CD8-positive, alpha-beta memory T cell (primary cell): Measurements from ENCODE around the gene NOL7. TPM values are rescaled to one million over a fixed set of nuclear protein-coding genes. Genes with fewer than 3 reads are reported as not detected.
A peak's percentile ranks its signal among the peaks of the same experiment; 100 is the strongest.

Experiments
- CTCF ChIA-PET: fragments of 350-600 bp; sonication (Branson Sonifier 250); formaldehyde crosslinking; loops from one replicate; lab custom pipeline; 2021; ENCODE audit warnings: antibody characterized with exemption; lab: Charles Lee
- POLR2A ChIA-PET: fragments of 350-600 bp; sonication (Branson Sonifier 250); formaldehyde crosslinking; loops from one replicate; lab custom pipeline; 2021; ENCODE audit warnings: antibody characterized with exemption; lab: Charles Lee
- DNase-seq, 5 donors: peaks; one replicate each; pipeline versions ENCODE4 v3.0.0 to v3.0.0-alpha.2; 2020 to 2022; ENCODE audit warnings: mixed read lengths in 1 of 5
- H3K27ac ChIP-seq: one replicate; pipeline ENCODE4 v1.7.0; 2013; ENCODE audit warnings: low read depth, mild to moderate bottlenecking, low read length, moderate library complexity
- H3K27me3 ChIP-seq: 2 replicates; pipeline ENCODE4 v1.7.0; 2013; ENCODE audit warnings: low read length, mild to moderate bottlenecking; ENCODE audit not compliant: insufficient read depth, poor library complexity, severe bottlenecking
- H3K36me3 ChIP-seq: 2 replicates; pipeline ENCODE4 v1.7.0; 2013; ENCODE audit warnings: mild to moderate bottlenecking, low read length, moderate library complexity; ENCODE audit not compliant: insufficient read depth
- H3K4me1 ChIP-seq: 2 replicates; pipeline ENCODE4 v1.7.0; 2013; ENCODE audit warnings: mild to moderate bottlenecking, low read length, moderate library complexity; ENCODE audit not compliant: insufficient read depth
- H3K4me3 ChIP-seq: 2 replicates; pipeline ENCODE4 v1.7.0; 2013; ENCODE audit warnings: mild to moderate bottlenecking, low read length
- H3K9me3 ChIP-seq: 2 replicates; pipeline ENCODE4 v1.7.0; 2013; ENCODE audit warnings: mild to moderate bottlenecking, low read length
- H3K27ac Mint-ChIP-seq, 8 donors: one replicate each; pipeline ENCODE4 v1.8.0; 2020 to 2021; ENCODE audit warnings: mixed read lengths in 8 of 8, mild to moderate bottlenecking in 6 of 8, inconsistent platforms in 3 of 8, moderate library complexity in 3 of 8
- H3K27me3 Mint-ChIP-seq, 2 donors: one replicate each; pipeline ENCODE4 v1.8.0; 2020 to 2021; ENCODE audit warnings: mixed read lengths in 2 of 2, mild to moderate bottlenecking in 1 of 2, moderate library complexity in 1 of 2
- H3K36me3 Mint-ChIP-seq, 3 donors: one replicate each; pipeline ENCODE4 v1.8.0; 2020 to 2021; ENCODE audit warnings: mixed read lengths in 3 of 3, inconsistent platforms in 1 of 3, mild to moderate bottlenecking in 1 of 3
- H3K4me1 Mint-ChIP-seq, 3 donors: one replicate each; pipeline ENCODE4 v1.8.0; 2020 to 2021; ENCODE audit warnings: mixed read lengths in 3 of 3, inconsistent platforms in 1 of 3, mild to moderate bottlenecking in 1 of 3
- H3K4me3 Mint-ChIP-seq, 7 donors: one replicate each; pipeline ENCODE4 v1.8.0; 2020 to 2021; ENCODE audit warnings: mixed read lengths in 7 of 7, mild to moderate bottlenecking in 6 of 7, moderate library complexity in 4 of 7, inconsistent platforms in 2 of 7
- H3K9me3 Mint-ChIP-seq, 5 donors: one replicate each; pipeline ENCODE4 v1.8.0; 2020 to 2022; ENCODE audit warnings: mixed read lengths in 5 of 5, mild to moderate bottlenecking in 3 of 5, moderate library complexity in 2 of 5, inconsistent platforms in 1 of 5
- polyA plus RNA-seq: library from polyadenylated mRNA; unstranded; fragments of 300-500 nt; fragmentation: Illumina TruSeq; gene quantifications from one replicate; pipeline ENCODE4 v1.2.3, GENCODE V29; 2021
- total RNA-seq, 2 experiments: library from RNA; stranded (reverse); gene quantifications; one replicate each; pipeline ENCODE4 v1.2.3, GENCODE V29; 2021

The NOL7 gene
- total and polyA plus RNA-seq, 3 experiments from 2014 or later = 120 to 137 (median 122) TPM

DNA sequence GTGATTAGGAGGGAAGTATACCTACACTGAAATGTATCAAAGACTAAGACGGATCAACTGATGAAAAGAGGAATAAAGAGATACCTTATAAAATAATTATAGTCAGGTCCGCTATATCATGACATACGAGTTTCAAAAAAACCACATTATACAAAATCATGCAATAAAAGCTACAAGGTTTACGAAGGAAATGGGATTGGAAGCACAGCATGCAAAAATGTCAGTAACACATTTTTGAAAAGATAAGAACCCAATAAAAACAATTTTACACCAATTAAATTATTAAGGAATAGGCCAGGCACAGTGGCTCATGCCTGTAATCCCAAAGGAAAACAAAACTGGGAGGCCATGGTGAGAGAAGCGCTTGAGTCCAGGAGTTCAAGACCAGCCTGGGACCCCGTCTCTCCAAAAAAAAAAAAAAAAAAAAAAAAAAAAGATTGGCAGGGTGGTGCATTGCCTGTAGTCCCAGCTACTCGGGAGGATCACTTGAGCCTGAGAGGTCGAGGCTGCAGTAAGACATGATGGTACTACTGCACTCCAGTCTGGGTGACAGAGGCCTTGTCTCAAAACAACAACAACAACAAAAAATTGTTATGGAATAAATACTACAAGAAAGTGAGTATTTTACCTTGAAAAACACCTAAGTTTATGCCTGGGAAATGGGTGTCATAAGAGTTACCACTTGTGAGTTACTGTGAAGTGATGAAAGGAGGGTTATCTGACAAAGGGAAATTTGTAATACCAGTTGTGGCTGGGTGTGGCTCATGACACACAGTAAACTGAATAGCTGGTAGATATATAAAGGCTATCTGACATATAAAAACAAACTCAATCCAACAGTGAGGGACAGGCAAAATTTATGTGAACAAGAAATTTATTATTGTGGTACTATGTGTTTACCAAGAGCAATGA is 51.3 kb downstream of the NOL7 start:
- H3K27me3 Mint-ChIP-seq = no peaks in the 10 kb centered on the region
- no peaks in the 10 kb centered on the region for H3K9me3 ChIP-seq
- peaks cover 82 to 98% (median 90%) of the 10 kb centered on the region in 3 donors for H3K4me1 Mint-ChIP-seq
- H3K4me3 Mint-ChIP-seq = peak overlapping the region; percentile 5 to 56 (median 35)
- ChIA-PET POLR2A (no interaction called here), CTCF (interaction anchor here (0.6 kb wide), 1 partner anchor 23 kb away, joined by 3 read pairs; no protein-coding TSS in a partner anchor)
- DNase-seq = no peak
- H3K4me3 ChIP-seq = no peak overlapping the region
- H3K27ac Mint-ChIP-seq = peak overlapping the region in 6 of 8 donors; percentile 10 to 73 (median 39)
- H3K36me3 ChIP-seq = no peaks in the 10 kb centered on the region
- peaks cover 0 to 5% (median 3%) of the 10 kb centered on the region in 3 donors for H3K36me3 Mint-ChIP-seq
- H3K9me3 Mint-ChIP-seq = no peaks in the 10 kb centered on the region
- peaks cover 60% of the 10 kb centered on the region for H3K4me1 ChIP-seq
- no peaks in the 10 kb centered on the region for H3K27me3 ChIP-seq
- H3K27ac ChIP-seq = peak overlapping the region; percentile 34

DNA sequence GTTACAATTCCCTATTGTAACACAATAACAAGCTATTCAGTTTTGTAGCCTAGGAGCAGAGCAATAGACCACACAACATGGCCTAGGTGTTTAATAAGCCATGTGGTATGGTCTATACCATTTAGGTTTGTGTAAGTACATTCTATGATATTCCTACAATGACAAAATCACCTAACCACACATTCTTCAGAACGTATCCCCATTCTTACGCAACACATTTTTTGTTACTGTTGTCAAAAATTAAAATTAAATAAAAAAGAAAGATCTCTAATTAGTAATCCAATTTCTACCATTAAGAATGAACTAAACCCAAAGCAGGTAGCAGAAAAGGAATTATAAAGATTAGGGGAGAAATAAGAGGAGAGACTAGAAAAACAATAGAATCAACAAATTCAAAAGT is 52.5 kb downstream of the NOL7 start:
- ChIA-PET POLR2A (no interaction called here), CTCF (no interaction called here)
- peaks cover 57% of the 10 kb centered on the region for H3K4me1 ChIP-seq
- Mint-ChIP-seq H3K27me3 (no peaks in the 10 kb centered on the region), H3K4me3 (no peak overlapping the region), H3K27ac (peak overlapping the region in 2 of 8 donors; percentile 7 to 15), H3K4me1 (peaks cover 82 to 98% (median 90%) of the 10 kb centered on the region in 3 donors), H3K9me3 (no peaks in the 10 kb centered on the region), H3K36me3 (peaks cover 0 to 5% (median 3%) of the 10 kb centered on the region in 3 donors)
- no peak overlapping the region for H3K4me3 ChIP-seq
- H3K36me3 ChIP-seq = no peaks in the 10 kb centered on the region
- H3K9me3 ChIP-seq = no peaks in the 10 kb centered on the region
- no peak for DNase-seq
- no peaks in the 10 kb centered on the region for H3K27me3 ChIP-seq
- H3K27ac ChIP-seq = no peak overlapping the region

DNA sequence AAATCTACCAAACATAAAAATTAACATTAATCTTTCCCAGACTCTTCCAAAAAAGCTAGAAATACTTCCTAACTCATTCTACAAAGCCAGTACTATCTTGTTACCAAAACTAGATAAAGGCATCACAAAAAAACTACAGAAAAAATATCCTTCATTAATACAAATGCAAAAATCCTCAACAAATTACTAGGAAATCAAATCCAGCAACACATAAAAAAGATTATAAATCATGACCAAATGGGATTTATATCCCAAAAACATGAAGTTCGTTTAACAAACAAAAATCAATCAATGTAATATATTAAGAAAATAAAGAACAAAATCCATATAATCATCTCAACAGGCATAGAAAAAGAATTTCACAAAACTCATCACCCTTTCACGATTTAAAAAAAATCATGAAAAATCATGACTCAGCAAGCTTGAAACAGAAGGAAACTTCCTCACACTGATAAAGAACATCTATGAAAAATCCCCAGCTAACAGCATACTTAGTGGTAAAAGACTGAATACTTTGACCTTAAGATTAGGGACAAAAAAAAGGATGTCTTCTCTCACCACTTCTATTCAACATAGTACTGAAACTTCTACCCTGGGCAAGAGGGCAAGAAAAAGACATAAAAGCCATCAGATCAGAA is 53.3 kb downstream of the NOL7 start:
- H3K4me1 ChIP-seq = peaks cover 52% of the 10 kb centered on the region
- Mint-ChIP-seq H3K9me3 (no peaks in the 10 kb centered on the region), H3K4me1 (peaks cover 82 to 98% (median 90%) of the 10 kb centered on the region in 3 donors), H3K27me3 (no peaks in the 10 kb centered on the region), H3K27ac (peak overlapping the region in 5 of 8 donors; percentile 7 to 78 (median 39)), H3K4me3 (peak overlapping the region in 5 of 7 donors; percentile 6 to 39 (median 16)), H3K36me3 (peaks cover 1 to 5% (median 4%) of the 10 kb centered on the region in 3 donors)
- no peaks in the 10 kb centered on the region for H3K27me3 ChIP-seq
- ChIA-PET POLR2A (no interaction called here), CTCF (no interaction called here)
- no peaks in the 10 kb centered on the region for H3K36me3 ChIP-seq
- H3K4me3 ChIP-seq = no peak overlapping the region
- no peaks in the 10 kb centered on the region for H3K9me3 ChIP-seq
- peak overlapping the region; percentile 0 for H3K27ac ChIP-seq
- DNase-seq = no peak

DNA sequence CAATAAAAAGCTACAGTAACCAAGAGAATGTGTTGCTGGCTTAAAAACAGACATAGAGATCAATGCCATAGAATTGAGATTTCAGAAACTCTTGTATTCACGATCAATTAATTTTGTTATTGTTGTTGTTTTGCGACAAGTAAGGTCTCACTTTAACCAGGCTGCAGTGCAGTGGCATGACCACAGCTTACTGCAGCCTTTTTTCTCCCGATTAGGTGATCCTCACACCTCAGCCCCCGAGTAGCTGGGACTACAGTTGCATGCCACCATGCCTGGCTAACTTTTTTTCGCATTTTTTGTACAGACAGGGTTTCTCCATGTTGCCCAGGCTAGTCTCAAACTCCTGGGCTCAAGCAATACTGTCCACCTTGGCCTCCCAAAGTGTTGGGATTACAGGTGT is 54.3 kb downstream of the NOL7 start:
- Histone ChIP-seq H3K27ac (no peak overlapping the region), H3K27me3 (no peaks in the 10 kb centered on the region), H3K36me3 (no peaks in the 10 kb centered on the region), H3K4me1 (peaks cover 41% of the 10 kb centered on the region), H3K4me3 (no peak overlapping the region), H3K9me3 (no peaks in the 10 kb centered on the region)
- DNase-seq = no peak
- peak overlapping the region in 4 of 7 donors; percentile 13 to 37 (median 18) for H3K4me3 Mint-ChIP-seq
- no peaks in the 10 kb centered on the region for H3K27me3 Mint-ChIP-seq
- H3K4me1 Mint-ChIP-seq = peaks cover 77 to 98% (median 89%) of the 10 kb centered on the region in 3 donors
- H3K36me3 Mint-ChIP-seq = peaks cover 2 to 5% (median 4%) of the 10 kb centered on the region in 3 donors
- H3K27ac Mint-ChIP-seq = peak overlapping the region in 2 of 8 donors; percentile 7 to 47
- ChIA-PET CTCF (no interaction called here), POLR2A (interaction anchor here (0.7 kb wide), 1 partner anchor 11 kb away, joined by 5 read pairs; no protein-coding TSS in a partner anchor)
- peaks cover 0 to 2% (median 0%) of the 10 kb centered on the region in 5 donors for H3K9me3 Mint-ChIP-seq

Other genes starting within 250 kb of the NOL7 start
- 1 to 10 TPM; 8.2 to 8.7 TPM for gene GFOD1, start 127.7 kb upstream of the NOL7 start, total RNA-seq
- 3.6 TPM for gene GFOD1, start 127.7 kb upstream of the NOL7 start, polyA plus RNA-seq
- 10 to 100 TPM in 1 of 2 experiments, 1 to 10 TPM in 1; 8.2 to 10.7 TPM for gene SIRT5, start 40.7 kb upstream of the NOL7 start, total RNA-seq
- 9.7 TPM for gene SIRT5, start 40.7 kb upstream of the NOL7 start, polyA plus RNA-seq
- 10 to 100 TPM; 45.4 to 47.0 TPM for gene RANBP9, start 96.5 kb downstream of the NOL7 start, total RNA-seq
- 6.2 TPM for gene RANBP9, start 96.5 kb downstream of the NOL7 start, polyA plus RNA-seq
- 10 to 100 TPM; 50.9 to 54.8 TPM for gene MCUR1, start 199.2 kb downstream of the NOL7 start, total RNA-seq
- gene MCUR1, start 199.2 kb downstream of the NOL7 start, polyA plus RNA-seq = 8.4 TPM